Ishikawa (cell line): ENCODE results near the gene NUMB.

Experiments used
- CREB1 ChIP-seq: IDR thresholded peaks from 2 replicates; pipeline ENCODE4 v1.6.1; 2012; ENCODE audit warnings: low read depth
- EGR1 ChIP-seq: IDR thresholded peaks from 2 replicates; pipeline ENCODE4 v1.6.1; 2012
- EP300 ChIP-seq: IDR thresholded peaks from 2 replicates; pipeline ENCODE4 v1.6.1; 2012; ENCODE audit warnings: borderline replicate concordance
- MAX ChIP-seq: IDR thresholded peaks from 2 replicates; pipeline ENCODE4 v1.6.1; 2012
- NFIC ChIP-seq: IDR thresholded peaks from 2 replicates; pipeline ENCODE4 v1.6.1; 2012
- RAD21 ChIP-seq: IDR thresholded peaks from 2 replicates; pipeline ENCODE4 v1.6.1; 2012; ENCODE audit warnings: low read depth
- REST ChIP-seq: IDR thresholded peaks from 2 replicates; pipeline ENCODE4 v1.6.1; 2012; ENCODE audit warnings: low read depth, mild to moderate bottlenecking
- TAF1 ChIP-seq: IDR thresholded peaks from 2 replicates; pipeline ENCODE4 v1.6.1; 2012; ENCODE audit warnings: low read depth, mild to moderate bottlenecking
- TCF12 ChIP-seq: IDR thresholded peaks from 2 replicates; pipeline ENCODE4 v1.6.1; 2012; ENCODE audit warnings: low read depth
- USF1 ChIP-seq: IDR thresholded peaks from 2 replicates; pipeline ENCODE4 v1.6.1; 2012
- YY1 ChIP-seq: IDR thresholded peaks from 2 replicates; pipeline ENCODE4 v1.6.1; 2012; ENCODE audit warnings: low read depth

GRCh38 chr14:73305499-73305898 is 152.8 kb downstream of the NUMB start:
- no peak for TF ChIP-seq EP300
- no peak for TF ChIP-seq USF1
- TF ChIP-seq RAD21: no peak
- TF ChIP-seq REST: no peak
- TF ChIP-seq YY1: no peak
- TF ChIP-seq EGR1: no peak
- no peak for TF ChIP-seq MAX
- TF ChIP-seq TAF1: no peak
- no peak for TF ChIP-seq TCF12
- TF ChIP-seq NFIC: no peak
- no peak for TF ChIP-seq CREB1
